ENCODE measurements around the gene SLC35D1.

Gene SLC35D1

GRCh38 chr1:67019121-67019520, 34.8 kb downstream of the SLC35D1 start:
- Histone ChIP-seq H3K4me1 (ENCODE audit: control insufficient read depth in 1 of 2, insufficient read depth in 2 of 2, low read length in 2 of 2) (peaks cover 3 to 11% of the 10 kb centered on the region in 2 experiments), H3K4me3 (ENCODE audit: low read depth, low read length) (no peak overlapping the region), H3K36me3 (ENCODE audit: control insufficient read depth in 1 of 2, insufficient read depth in 2 of 2, low read length in 2 of 2) (no peaks in the 10 kb centered on the region), H2AFZ (ENCODE audit: insufficient read depth, low read length, poor library complexity) (no peak overlapping the region), H4K91ac (ENCODE audit: low read depth, low read length) (no peak overlapping the region), H2BK12ac (ENCODE audit: low read length) (no peak overlapping the region), H3K9ac (ENCODE audit: low read length) (no peak overlapping the region), H3K18ac (ENCODE audit: low read length) (no peak overlapping the region), H4K8ac (ENCODE audit: low read depth, low read length) (no peak overlapping the region), H3K9me3 (ENCODE audit: insufficient read depth, low read depth, low read length) (no peaks in the 10 kb centered on the region), H2BK120ac (ENCODE audit: insufficient read depth, low read length, poor library complexity) (no peak overlapping the region), H3K27ac (ENCODE audit: low read depth, low read length) (peak overlapping the region; percentile 87), H3K79me1 (ENCODE audit: low read length) (peaks cover 4% of the 10 kb centered on the region), H3K4ac (ENCODE audit: low read depth, low read length) (no peak overlapping the region), H3K79me2 (ENCODE audit: control insufficient read depth, insufficient read depth, low read length, poor library complexity) (no peaks in the 10 kb centered on the region), H3K4me2 (ENCODE audit: low read length) (peak overlapping the region; percentile 33), H3K27me3 (ENCODE audit: insufficient read depth, low read length) (no peaks in the 10 kb centered on the region), H4K12ac (ENCODE audit: low read depth, low read length) (no peak overlapping the region), H3K14ac (ENCODE audit: low read length) (no peak overlapping the region), H3K23ac (ENCODE audit: low read length) (no peak overlapping the region), H2BK5ac (ENCODE audit: low read depth, low read length, poor library complexity) (no peak overlapping the region), H2AK5ac (ENCODE audit: low read length) (no peak overlapping the region)
- WGBS (ENCODE audit: extremely low coverage, insufficient coverage, insufficient read length) = no CpG with 5 or more reads among the region's 4 CpGs
- no peak for DNase-seq

GRCh38 chr1:67018574-67018973, 35.4 kb downstream of the SLC35D1 start:
- Histone ChIP-seq H3K27ac (ENCODE audit: low read depth, low read length) (peak overlapping the region; percentile 57), H3K9me3 (ENCODE audit: insufficient read depth, low read depth, low read length) (no peaks in the 10 kb centered on the region), H3K79me2 (ENCODE audit: control insufficient read depth, insufficient read depth, low read length, poor library complexity) (no peaks in the 10 kb centered on the region), H4K12ac (ENCODE audit: low read depth, low read length) (no peak overlapping the region), H3K4me1 (ENCODE audit: control insufficient read depth in 1 of 2, insufficient read depth in 2 of 2, low read length in 2 of 2) (peaks cover 3 to 11% of the 10 kb centered on the region in 2 experiments), H4K8ac (ENCODE audit: low read depth, low read length) (no peak overlapping the region), H3K27me3 (ENCODE audit: insufficient read depth, low read length) (no peaks in the 10 kb centered on the region), H3K23ac (ENCODE audit: low read length) (no peak overlapping the region), H3K36me3 (ENCODE audit: control insufficient read depth in 1 of 2, insufficient read depth in 2 of 2, low read length in 2 of 2) (no peaks in the 10 kb centered on the region), H3K18ac (ENCODE audit: low read length) (peak overlapping the region; percentile 41), H2AK5ac (ENCODE audit: low read length) (no peak overlapping the region), H2AFZ (ENCODE audit: insufficient read depth, low read length, poor library complexity) (no peak overlapping the region), H3K4me2 (ENCODE audit: low read length) (no peak overlapping the region), H4K91ac (ENCODE audit: low read depth, low read length) (no peak overlapping the region), H3K4ac (ENCODE audit: low read depth, low read length) (no peak overlapping the region), H2BK5ac (ENCODE audit: low read depth, low read length, poor library complexity) (no peak overlapping the region), H2BK12ac (ENCODE audit: low read length) (no peak overlapping the region), H3K4me3 (ENCODE audit: low read depth, low read length) (no peak overlapping the region), H3K9ac (ENCODE audit: low read length) (no peak overlapping the region), H3K14ac (ENCODE audit: low read length) (no peak overlapping the region), H2BK120ac (ENCODE audit: insufficient read depth, low read length, poor library complexity) (no peak overlapping the region), H3K79me1 (ENCODE audit: low read length) (peaks cover 4% of the 10 kb centered on the region)
- WGBS (ENCODE audit: extremely low coverage, insufficient coverage, insufficient read length) = no CpG with 5 or more reads among the region's 2 CpGs
- no peak for DNase-seq

- no peak overlapping the region for H3K27ac ChIP-seq (ENCODE audit: low read depth, low read length)
- H3K4me1 ChIP-seq (ENCODE audit: control insufficient read depth in 1 of 2, insufficient read depth in 2 of 2, low read length in 2 of 2) = peaks cover under 1% of the 10 kb centered on the region in 2 experiments
- H2BK12ac ChIP-seq (ENCODE audit: low read length) = no peak overlapping the region
- H3K79me1 ChIP-seq (ENCODE audit: low read length) = no peaks in the 10 kb centered on the region
- H3K4me2 ChIP-seq (ENCODE audit: low read length) = no peak overlapping the region
- no peak overlapping the region for H2BK120ac ChIP-seq (ENCODE audit: insufficient read depth, low read length, poor library complexity)
- peaks cover 0 to 4% of the 10 kb centered on the region in 2 experiments for H3K36me3 ChIP-seq (ENCODE audit: control insufficient read depth in 1 of 2, insufficient read depth in 2 of 2, low read length in 2 of 2)
- DNase-seq = no peak
- no peak overlapping the region for H3K9ac ChIP-seq (ENCODE audit: low read length)
- no peak overlapping the region for H4K12ac ChIP-seq (ENCODE audit: low read depth, low read length)
- H2AK5ac ChIP-seq (ENCODE audit: low read length) = no peak overlapping the region
- H3K4me3 ChIP-seq (ENCODE audit: low read depth, low read length) = no peak overlapping the region
- no peaks in the 10 kb centered on the region for H3K27me3 ChIP-seq (ENCODE audit: insufficient read depth, low read length)
- no peak overlapping the region for H3K23ac ChIP-seq (ENCODE audit: low read length)
- no peaks in the 10 kb centered on the region for H3K79me2 ChIP-seq (ENCODE audit: control insufficient read depth, insufficient read depth, low read length, poor library complexity)
- no peak overlapping the region for H4K91ac ChIP-seq (ENCODE audit: low read depth, low read length)
- H3K18ac ChIP-seq (ENCODE audit: low read length) = no peak overlapping the region
- H3K4ac ChIP-seq (ENCODE audit: low read depth, low read length) = no peak overlapping the region
- no peak overlapping the region for H2BK5ac ChIP-seq (ENCODE audit: low read depth, low read length, poor library complexity)
- no peak overlapping the region for H4K8ac ChIP-seq (ENCODE audit: low read depth, low read length)
- H3K9me3 ChIP-seq (ENCODE audit: insufficient read depth, low read depth, low read length) = no peaks in the 10 kb centered on the region
- H3K14ac ChIP-seq (ENCODE audit: low read length) = no peak overlapping the region
- WGBS (ENCODE audit: extremely low coverage, insufficient coverage, insufficient read length) = no CpG with 5 or more reads among the region's 2 CpGs
- H2AFZ ChIP-seq (ENCODE audit: insufficient read depth, low read length, poor library complexity) = no peak overlapping the region
Observed at GRCh38 chr1:67013573-67013972, 40.4 kb downstream of the SLC35D1 start.

GRCh38 chr1:67009792-67010191, 44.2 kb downstream of the SLC35D1 start:
- Histone ChIP-seq H3K79me2 (ENCODE audit: control insufficient read depth, insufficient read depth, low read length, poor library complexity) (no peaks in the 10 kb centered on the region), H3K4ac (ENCODE audit: low read depth, low read length) (no peak overlapping the region), H3K27ac (ENCODE audit: low read depth, low read length) (no peak overlapping the region), H4K12ac (ENCODE audit: low read depth, low read length) (no peak overlapping the region), H2BK12ac (ENCODE audit: low read length) (no peak overlapping the region), H3K4me3 (ENCODE audit: low read depth, low read length) (no peak overlapping the region), H3K79me1 (ENCODE audit: low read length) (no peaks in the 10 kb centered on the region), H3K23ac (ENCODE audit: low read length) (no peak overlapping the region), H4K8ac (ENCODE audit: low read depth, low read length) (no peak overlapping the region), H4K91ac (ENCODE audit: low read depth, low read length) (no peak overlapping the region), H3K27me3 (ENCODE audit: insufficient read depth, low read length) (no peaks in the 10 kb centered on the region), H3K4me2 (ENCODE audit: low read length) (no peak overlapping the region), H3K14ac (ENCODE audit: low read length) (no peak overlapping the region), H3K36me3 (ENCODE audit: control insufficient read depth in 1 of 2, insufficient read depth in 2 of 2, low read length in 2 of 2) (peaks cover 0 to 5% of the 10 kb centered on the region in 2 experiments), H2BK120ac (ENCODE audit: insufficient read depth, low read length, poor library complexity) (no peak overlapping the region), H3K9me3 (ENCODE audit: insufficient read depth, low read depth, low read length) (no peaks in the 10 kb centered on the region), H2AFZ (ENCODE audit: insufficient read depth, low read length, poor library complexity) (no peak overlapping the region), H3K4me1 (ENCODE audit: control insufficient read depth in 1 of 2, insufficient read depth in 2 of 2, low read length in 2 of 2) (no peaks in the 10 kb centered on the region), H3K9ac (ENCODE audit: low read length) (no peak overlapping the region), H2AK5ac (ENCODE audit: low read length) (no peak overlapping the region), H3K18ac (ENCODE audit: low read length) (no peak overlapping the region), H2BK5ac (ENCODE audit: low read depth, low read length, poor library complexity) (no peak overlapping the region)
- no CpG with 5 or more reads among the region's 3 CpGs for WGBS (ENCODE audit: extremely low coverage, insufficient coverage, insufficient read length)
- DNase-seq = no peak
